Loucy (cell line): Measurements from ENCODE around the gene TMEM203.
"Not testable (repeated sequence)": the region's sequence is repeated elsewhere in the genome, so short reads cannot be mapped to it uniquely, and the experiment has no call there.

Source experiments
- H2AFZ ChIP-seq: fragments of 200-600 bp; sonication (generic); 2 replicates; pipeline ENCODE4 v1.6.0; 2016; ENCODE audit warnings: antibody characterized with exemption, mild to moderate bottlenecking, low read length, moderate library complexity
- H3F3A ChIP-seq: fragments of 200-600 bp; 2 replicates; pipeline ENCODE4 v1.6.0; 2016; ENCODE audit warnings: antibody characterized with exemption, low read depth, mild to moderate bottlenecking
- H3K27me3 ChIP-seq: fragments of 200-600 bp; sonication (generic); 2 replicates; pipeline ENCODE4 v1.6.1; 2014; ENCODE audit warnings: low read length, mild to moderate bottlenecking; ENCODE audit not compliant: insufficient read depth, poor library complexity, severe bottlenecking
- H3K36me3 ChIP-seq: fragments of 200-600 bp; sonication (generic); 2 replicates; pipeline ENCODE4 v1.6.1; 2016; ENCODE audit warnings: low read length; ENCODE audit not compliant: insufficient read depth
- H3K4me1 ChIP-seq: fragments of 200-600 bp; sonication (generic); 2 replicates; pipeline ENCODE4 v1.5.1; 2014; ENCODE audit warnings: low read length, mild to moderate bottlenecking; ENCODE audit not compliant: insufficient read depth, poor library complexity, severe bottlenecking
- H3K4me2 ChIP-seq: fragments of 200-600 bp; sonication (generic); 2 replicates; pipeline ENCODE4 v1.6.0; 2014; ENCODE audit warnings: antibody characterized with exemption, low read length, low read depth, mild to moderate bottlenecking; ENCODE audit not compliant: poor library complexity, severe bottlenecking
- H3K4me3 ChIP-seq: fragments of 200-600 bp; sonication (generic); 2 replicates; pipeline ENCODE4 v1.5.1; 2014; ENCODE audit warnings: low read length, mild to moderate bottlenecking, mixed read lengths; ENCODE audit not compliant: poor library complexity, severe bottlenecking
- H3K79me2 ChIP-seq: fragments of 200-600 bp; sonication (generic); 2 replicates; pipeline ENCODE4 v1.6.1; 2014; ENCODE audit warnings: low read length; ENCODE audit not compliant: insufficient read depth
- H3K9ac ChIP-seq: fragments of 200-600 bp; sonication (generic); 2 replicates; pipeline ENCODE4 v1.6.0; 2014; ENCODE audit warnings: mild to moderate bottlenecking, low read depth, low read length, moderate library complexity; ENCODE audit not compliant: poor library complexity, severe bottlenecking
- H3K9me2 ChIP-seq: fragments of 200-600 bp; sonication (generic); replicated peaks from 2 replicates; pipeline ENCODE4 v1.6.1; 2016; ENCODE audit warnings: low read depth, low read length, mixed read lengths
- H3K9me3 ChIP-seq: fragments of 200-600 bp; sonication (generic); 2 replicates; pipeline ENCODE4 v1.6.1; 2014; ENCODE audit warnings: mild to moderate bottlenecking, antibody characterized with exemption, low read length, low read depth; ENCODE audit not compliant: insufficient read depth
- H4K20me1 ChIP-seq: fragments of 200-600 bp; sonication (generic); 2 replicates; pipeline ENCODE4 v1.6.0; 2014; ENCODE audit warnings: antibody characterized with exemption, low read length, mild to moderate bottlenecking; ENCODE audit not compliant: insufficient read depth, poor library complexity, severe bottlenecking
- CTCF ChIP-seq: fragments of 200-600 bp; sonication (generic); conservative IDR thresholded peaks from 2 replicates; pipeline ENCODE4 v1.5.1; 2014; ENCODE audit warnings: mild to moderate bottlenecking, antibody characterized with exemption, low read length
- EZH2phosphoT487 ChIP-seq: fragments of 200-600 bp; IDR thresholded peaks from 2 replicates; pipeline ENCODE4 v1.6.1; 2018; ENCODE audit warnings: antibody characterized with exemption, mild to moderate bottlenecking, moderate library complexity, borderline replicate concordance

Gene TMEM203

DNA sequence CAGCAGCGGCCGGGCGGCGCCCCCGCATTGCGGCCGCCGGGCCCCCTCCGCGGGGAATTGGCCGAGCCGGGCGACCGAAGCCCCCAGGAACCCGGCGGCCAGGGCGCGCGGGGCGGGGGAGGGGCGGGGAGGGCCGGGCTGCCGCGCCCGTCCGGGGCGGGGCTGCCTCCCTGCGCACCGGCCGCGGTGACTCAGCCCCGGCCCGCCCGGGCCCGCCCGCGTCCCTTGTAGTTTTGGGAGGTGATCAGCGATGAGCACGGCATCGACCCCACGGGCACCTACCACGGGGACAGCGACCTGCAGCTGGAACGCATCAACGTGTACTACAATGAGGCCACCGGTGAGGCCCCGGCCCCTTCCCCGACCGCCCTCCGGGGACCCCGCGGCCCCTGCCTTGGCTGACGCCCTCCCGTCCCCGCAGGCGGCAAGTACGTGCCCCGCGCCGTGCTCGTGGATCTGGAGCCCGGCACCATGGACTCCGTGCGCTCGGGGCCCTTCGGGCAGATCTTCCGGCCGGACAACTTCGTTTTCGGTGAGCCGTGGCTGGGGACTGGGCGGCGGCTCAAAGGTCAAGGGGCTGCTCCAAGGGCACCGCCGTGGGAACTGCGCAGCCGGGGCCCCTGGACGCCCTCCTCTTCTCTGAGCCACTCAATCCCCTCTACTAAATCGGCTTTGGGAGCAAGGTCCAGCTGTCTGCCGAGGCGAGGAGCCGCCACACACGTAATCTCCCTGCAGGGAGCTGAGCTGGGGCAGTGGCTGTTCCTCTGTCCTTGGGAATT lies 36.2 kb upstream of the TMEM203 start:
- Histone ChIP-seq H3K9me2 (no peaks in the 10 kb centered on the region), H3K9ac (peak overlapping the region; percentile 96), H3K36me3 (peaks cover 21% of the 10 kb centered on the region; the same call in 1 of the 2 replicates), H3K4me3 (peak overlapping the region; percentile 94), H2AFZ (no peak overlapping the region), H3K9me3 (no peaks in the 10 kb centered on the region), H3K4me1 (peaks cover 38% of the 10 kb centered on the region), H3K27me3 (no peaks in the 10 kb centered on the region), H3F3A (0 out of 2 replicates have a peak, but pooled peaks cover 6% of the 10 kb centered on the region), H3K4me2 (peak overlapping the region; percentile 95), H3K79me2 (peaks cover 51% of the 10 kb centered on the region), H4K20me1 (peaks cover 24% of the 10 kb centered on the region)
- no peak for TF ChIP-seq CTCF

DNA sequence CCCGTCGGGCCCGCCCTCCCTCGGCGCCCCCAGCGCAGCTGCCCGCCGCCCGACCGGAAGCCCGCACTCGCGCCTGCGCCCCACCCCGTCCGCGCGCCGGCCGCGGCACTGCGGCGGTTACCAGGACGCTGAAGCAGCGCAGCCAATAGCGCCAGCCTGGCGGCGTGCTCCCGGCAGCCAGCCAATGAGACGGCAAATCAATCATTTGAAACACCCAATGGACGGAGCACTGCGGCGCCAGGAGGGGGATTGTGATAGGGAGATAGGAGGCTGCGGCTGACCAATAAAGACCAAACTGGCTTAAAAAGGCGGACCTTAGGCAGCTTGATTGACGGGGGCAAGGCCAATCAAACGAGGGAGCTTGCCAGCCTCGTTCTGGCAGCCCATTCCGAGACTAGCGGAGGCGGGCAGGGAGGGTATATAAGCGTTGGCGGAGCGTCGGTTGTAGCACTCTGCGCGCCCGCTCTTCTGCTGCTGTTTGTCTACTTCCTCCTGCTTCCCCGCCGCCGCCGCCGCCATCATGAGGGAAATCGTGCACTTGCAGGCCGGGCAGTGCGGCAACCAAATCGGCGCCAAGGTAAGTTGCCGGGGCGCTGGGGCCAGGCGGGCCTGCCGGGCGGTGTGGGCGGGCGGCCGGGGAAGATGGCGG lies 35.5 kb upstream of the TMEM203 start, which contains the start of gene TUBB4B:
TSS of gene TUBB4B (plus strand) at position 447 of the 649 bp plus-strand sequence. CDS start at position 521, 74 bp downstream.
- peak within 1 kb of the TSS; percentile 95 for H3K4me2 ChIP-seq
- peak within 1 kb of the TSS; percentile 90 for H2AFZ ChIP-seq
- H4K20me1 ChIP-seq: peaks cover 24% of the 10 kb centered on the region
- no peaks in the 10 kb centered on the region for H3K27me3 ChIP-seq
- H3F3A ChIP-seq: 0 out of 2 replicates have a peak, but pooled peaks cover 6% of the 10 kb centered on the region
- H3K79me2 ChIP-seq: peaks cover 51% of the 10 kb centered on the region
- H3K4me3 ChIP-seq: peak within 1 kb of the TSS; percentile 94
- peak within 1 kb of the TSS; percentile 96 for H3K9ac ChIP-seq
- no peak for TF ChIP-seq CTCF
- no peak for TF ChIP-seq EZH2phosphoT487
- H3K4me1 ChIP-seq: peaks cover 40% of the 10 kb centered on the region
- no peaks in the 10 kb centered on the region for H3K9me3 ChIP-seq
- no peaks in the 10 kb centered on the region for H3K9me2 ChIP-seq
- H3K36me3 ChIP-seq: peaks cover 21% of the 10 kb centered on the region; the same call in 1 of the 2 replicates

DNA sequence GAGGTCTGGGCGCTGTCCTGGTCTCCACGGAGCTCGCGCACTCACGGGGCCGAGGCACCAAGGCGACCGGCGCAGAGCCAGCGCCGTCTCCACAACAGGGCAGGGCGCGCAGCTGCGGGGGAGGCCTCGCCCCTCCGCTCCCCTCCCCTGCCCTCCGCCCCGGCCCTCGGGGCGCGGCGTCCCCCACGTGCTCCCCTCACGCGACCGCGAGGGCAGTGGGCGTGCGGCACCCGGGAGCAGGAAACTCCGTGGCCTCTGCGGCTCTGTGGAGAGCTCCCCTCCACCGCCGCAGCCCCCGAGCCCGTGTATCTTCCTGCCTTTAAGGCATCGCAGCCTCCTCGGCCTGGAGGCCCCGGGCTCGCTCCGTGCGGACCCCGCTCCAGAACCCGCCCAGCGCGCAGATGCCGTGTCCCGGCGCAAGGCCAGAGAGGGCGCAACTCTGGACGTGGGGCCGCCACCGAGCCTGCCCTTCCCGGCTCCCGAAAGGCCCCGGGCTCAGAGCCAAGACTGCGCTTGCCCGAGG lies 34.9 kb upstream of the TMEM203 start:
- H3K4me3 ChIP-seq: peak overlapping the region; percentile 79
- peaks cover 24% of the 10 kb centered on the region for H4K20me1 ChIP-seq
- 0 out of 2 replicates have a peak, but pooled peaks cover 6% of the 10 kb centered on the region for H3F3A ChIP-seq
- peak overlapping the region; percentile 75 for H3K4me2 ChIP-seq
- H3K9me3 ChIP-seq: no peaks in the 10 kb centered on the region
- peaks cover 40% of the 10 kb centered on the region for H3K4me1 ChIP-seq
- TF ChIP-seq CTCF: no peak; the same call in 1 of the 2 replicates
- TF ChIP-seq EZH2phosphoT487: no peak
- H2AFZ ChIP-seq: peak overlapping the region; percentile 90
- H3K36me3 ChIP-seq: peaks cover 21% of the 10 kb centered on the region; the same call in 1 of the 2 replicates
- H3K9ac ChIP-seq: peak overlapping the region; percentile 87
- H3K27me3 ChIP-seq: no peaks in the 10 kb centered on the region
- H3K79me2 ChIP-seq: peaks cover 51% of the 10 kb centered on the region
- H3K9me2 ChIP-seq: no peaks in the 10 kb centered on the region

DNA sequence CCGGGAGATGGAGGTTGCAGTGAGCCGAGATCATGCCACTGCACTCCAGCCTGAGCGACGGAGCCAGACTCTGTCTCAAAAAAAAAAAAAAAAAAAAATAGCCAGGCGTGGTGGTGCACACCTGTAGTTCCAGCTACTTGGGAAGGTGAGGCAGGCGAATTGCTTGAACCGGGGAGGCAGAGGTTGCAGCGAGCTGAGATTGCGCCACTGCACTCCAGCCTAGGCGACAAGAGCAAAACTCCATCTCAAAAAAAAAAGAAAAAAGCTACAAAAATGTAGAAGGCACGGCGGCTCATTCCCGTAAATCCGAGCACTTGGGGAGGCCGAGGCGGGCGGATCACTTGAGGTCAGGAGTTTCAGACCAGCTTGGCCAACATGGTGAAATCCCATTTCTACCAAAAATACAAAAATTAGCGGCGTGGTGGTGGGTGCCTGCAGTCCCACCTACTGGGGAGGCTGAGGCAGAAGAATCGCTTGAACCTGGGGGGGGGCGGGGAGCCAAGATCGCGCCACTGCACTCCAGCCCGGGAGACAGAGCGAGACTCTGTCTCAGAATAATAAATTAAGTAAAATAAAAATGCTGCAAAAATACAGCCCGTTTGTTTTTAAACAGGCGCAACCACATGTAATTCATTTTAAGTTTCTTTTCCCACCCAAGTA lies 34.2 kb upstream of the TMEM203 start:
- not testable (repeated sequence) for H3K9me2 ChIP-seq, H3F3A ChIP-seq, H3K27me3 ChIP-seq, H3K9me3 ChIP-seq
- peaks cover 40% of the 10 kb centered on the region for H3K4me1 ChIP-seq
- peak overlapping the region; percentile 75 for H3K4me2 ChIP-seq
- H4K20me1 ChIP-seq: peaks cover 24% of the 10 kb centered on the region
- H3K36me3 ChIP-seq: peaks cover 21% of the 10 kb centered on the region; the same call in 1 of the 2 replicates
- H3K4me3 ChIP-seq: peak overlapping the region; percentile 79
- H3K79me2 ChIP-seq: peaks cover 51% of the 10 kb centered on the region
- H3K9ac ChIP-seq: peak overlapping the region; percentile 87
- peak overlapping the region; percentile 90 for H2AFZ ChIP-seq
